HEK293 (cell line): ENCODE measurements around the gene APOBEC2.

Experiments used
- CTCF ChIA-PET: fragments of 350-600 bp; formaldehyde crosslinking; extraction: SDS; loops from one replicate; lab custom pipeline; 2021; ENCODE audit warnings: antibody characterized with exemption; lab: Yijun Ruan, JAX
- POLR2A ChIA-PET: fragments of 300-600 bp; formaldehyde crosslinking; extraction: SDS; loops from one replicate; lab custom pipeline; 2020; ENCODE audit warnings: antibody characterized with exemption, inconsistent platforms; lab: Yijun Ruan, JAX
- H3K27ac ChIP-seq: fragments of 200-500 bp; sonication (Bioruptor generic); 2 replicates; pipeline ENCODE4 v1.5.1; 2014; ENCODE audit warnings: low read depth, low read length, control low read depth, inconsistent platforms; ENCODE audit errors: extremely low read depth
- H3K36me3 ChIP-seq, 2 experiments: fragments of 200-500 bp in 1 of 2; sonication (Bioruptor generic) in 1 of 2; 1 replicate in 1 of 2; 2 replicates in 1 of 2; pipeline ENCODE4 v1.5.1; 2014 to 2017; ENCODE audit warnings: inconsistent platforms in 2 of 2, low read length in 2 of 2; ENCODE audit not compliant: control insufficient read depth in 2 of 2, insufficient read depth in 1 of 2
- H3K4me1 ChIP-seq: fragments of 200-500 bp; sonication (Bioruptor generic); 2 replicates; pipeline ENCODE4 v1.5.1; 2014; ENCODE audit warnings: mild to moderate bottlenecking, low read length, inconsistent platforms; ENCODE audit not compliant: control insufficient read depth, insufficient read depth
- H3K4me3 ChIP-seq: 2 replicates; pipeline ENCODE4 v1.5.1; 2011; ENCODE audit warnings: low read depth, mild to moderate bottlenecking, control low read depth, low read length, moderate library complexity
- H3K9me3 ChIP-seq: fragments of 200-500 bp; sonication (Bioruptor generic); 2 replicates; pipeline ENCODE4 v1.5.1; 2014; ENCODE audit warnings: low read depth, low read length, inconsistent platforms; ENCODE audit not compliant: control insufficient read depth, insufficient read depth
- SP3 ChIP-seq: fragments of 450-650 bp; formaldehyde crosslinking; IDR thresholded peaks from 2 replicates; pipeline ENCODE4 v1.5.1; 2016; ENCODE audit warnings: missing biosample characterization, missing genetic modification characterization
- ZBTB8A ChIP-seq: fragments of 450-650 bp; formaldehyde crosslinking; IDR thresholded peaks from 2 replicates; pipeline ENCODE4 v1.5.1; 2016; ENCODE audit warnings: missing biosample characterization, missing genetic modification characterization
- ZNF169 ChIP-seq: fragments of 450-650 bp; formaldehyde crosslinking; IDR thresholded peaks from 2 replicates; pipeline ENCODE4 v1.5.1; 2016; ENCODE audit warnings: missing biosample characterization, missing genetic modification characterization
- ZNF398 ChIP-seq: fragments of 450-650 bp; formaldehyde crosslinking; IDR thresholded peaks from 2 replicates; pipeline ENCODE4 v1.5.1; 2017; ENCODE audit warnings: missing biosample characterization, missing genetic modification characterization
- ZNF423 ChIP-seq: fragments of 450-650 bp; formaldehyde crosslinking; IDR thresholded peaks from 2 replicates; pipeline ENCODE4 v1.5.1; 2016; ENCODE audit warnings: missing biosample characterization, missing genetic modification characterization
- ZNF518A ChIP-seq: fragments of 450-650 bp; formaldehyde crosslinking; conservative IDR thresholded peaks from 2 replicates; pipeline ENCODE4 v1.5.1; 2016; ENCODE audit warnings: low read depth, missing biosample characterization, missing genetic modification characterization
- ZNF623 ChIP-seq: fragments of 450-650 bp; formaldehyde crosslinking; IDR thresholded peaks from 2 replicates; pipeline ENCODE4 v1.5.1; 2016; ENCODE audit warnings: missing biosample characterization, missing genetic modification characterization
- ZSCAN30 ChIP-seq: fragments of 450-650 bp; IDR thresholded peaks from 2 replicates; pipeline ENCODE4 v1.5.1; 2018; ENCODE audit warnings: missing biosample characterization, mild to moderate bottlenecking, missing genetic modification characterization, moderate library complexity
- TF ChIP-seq, protein P1 (sequence below): fragments of 450-650 bp; formaldehyde crosslinking; IDR thresholded peaks from 2 replicates; pipeline ENCODE4 v1.5.1; 2016; ENCODE audit warnings: missing biosample characterization, missing genetic modification characterization
- TF ChIP-seq, protein P2 (sequence below): fragments of 450-650 bp; formaldehyde crosslinking; IDR thresholded peaks from 2 replicates; pipeline ENCODE4 v1.5.1; 2017; ENCODE audit warnings: missing biosample characterization, missing genetic modification characterization
- TF ChIP-seq, protein P3 (sequence below): fragments of 450-650 bp; formaldehyde crosslinking; IDR thresholded peaks from 2 replicates; pipeline ENCODE4 v1.5.1; 2016; ENCODE audit warnings: missing biosample characterization, missing genetic modification characterization, borderline replicate concordance

Gene APOBEC2

DNA sequence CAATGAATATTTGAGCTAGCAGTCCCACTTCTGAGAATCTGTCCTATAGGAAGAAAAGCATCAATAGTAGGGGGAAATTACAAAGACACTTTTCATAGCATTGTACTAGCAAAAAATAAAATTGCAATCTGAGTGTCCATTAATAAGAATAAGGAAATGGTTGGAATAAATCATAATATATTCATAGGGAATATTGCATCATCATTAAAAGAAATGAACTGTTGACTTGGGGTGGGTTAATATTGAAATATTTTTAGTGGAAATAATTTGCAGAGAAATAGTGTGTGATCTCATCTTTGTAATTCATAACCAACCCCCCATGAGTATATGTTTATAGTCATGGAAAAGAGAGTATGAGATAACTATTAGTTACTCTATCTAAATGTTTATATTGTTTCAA, 32.2 kb downstream of the APOBEC2 start (continued):
- no peak for TF ChIP-seq ZNF169
- TF ChIP-seq, protein P1, sequence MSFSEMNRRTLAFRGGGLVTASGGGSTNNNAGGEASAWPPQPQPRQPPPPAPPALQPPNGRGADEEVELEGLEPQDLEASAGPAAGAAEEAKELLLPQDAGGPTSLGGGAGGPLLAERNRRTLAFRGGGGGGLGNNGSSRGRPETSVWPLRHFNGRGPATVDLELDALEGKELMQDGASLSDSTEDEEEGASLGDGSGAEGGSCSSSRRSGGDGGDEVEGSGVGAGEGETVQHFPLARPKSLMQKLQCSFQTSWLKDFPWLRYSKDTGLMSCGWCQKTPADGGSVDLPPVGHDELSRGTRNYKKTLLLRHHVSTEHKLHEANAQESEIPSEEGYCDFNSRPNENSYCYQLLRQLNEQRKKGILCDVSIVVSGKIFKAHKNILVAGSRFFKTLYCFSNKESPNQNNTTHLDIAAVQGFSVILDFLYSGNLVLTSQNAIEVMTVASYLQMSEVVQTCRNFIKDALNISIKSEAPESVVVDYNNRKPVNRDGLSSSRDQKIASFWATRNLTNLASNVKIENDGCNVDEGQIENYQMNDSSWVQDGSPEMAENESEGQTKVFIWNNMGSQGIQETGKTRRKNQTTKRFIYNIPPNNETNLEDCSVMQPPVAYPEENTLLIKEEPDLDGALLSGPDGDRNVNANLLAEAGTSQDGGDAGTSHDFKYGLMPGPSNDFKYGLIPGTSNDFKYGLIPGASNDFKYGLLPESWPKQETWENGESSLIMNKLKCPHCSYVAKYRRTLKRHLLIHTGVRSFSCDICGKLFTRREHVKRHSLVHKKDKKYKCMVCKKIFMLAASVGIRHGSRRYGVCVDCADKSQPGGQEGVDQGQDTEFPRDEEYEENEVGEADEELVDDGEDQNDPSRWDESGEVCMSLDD = no peak

- POLR2A ChIA-PET = interaction anchor here (0.6 kb wide), 1 partner anchor 122 kb away, joined by 3 read pairs; no protein-coding TSS in a partner anchor
These were observed 35.4 kb downstream of the APOBEC2 start for GRCh38 chr6:41088451-41088850.

More at GRCh38 chr6:41088451-41088850, 35.4 kb downstream of the APOBEC2 start:
- H3K36me3 ChIP-seq = peaks cover 63 to 76% of the 10 kb centered on the region in 2 experiments
- H3K9me3 ChIP-seq = no peaks in the 10 kb centered on the region
- H3K27ac ChIP-seq = no peak overlapping the region
- TF ChIP-seq ZNF518A (no peak), ZNF398 (tag by site-specific recombination) (no peak), ZNF623 (tag by site-specific recombination) (no peak), ZNF423 (tag by site-specific recombination) (no peak), ZSCAN30 (tag by site-specific recombination) (no peak), SP3 (tag by site-specific recombination) (no peak), ZBTB8A (no peak)
- TF ChIP-seq, protein P2, sequence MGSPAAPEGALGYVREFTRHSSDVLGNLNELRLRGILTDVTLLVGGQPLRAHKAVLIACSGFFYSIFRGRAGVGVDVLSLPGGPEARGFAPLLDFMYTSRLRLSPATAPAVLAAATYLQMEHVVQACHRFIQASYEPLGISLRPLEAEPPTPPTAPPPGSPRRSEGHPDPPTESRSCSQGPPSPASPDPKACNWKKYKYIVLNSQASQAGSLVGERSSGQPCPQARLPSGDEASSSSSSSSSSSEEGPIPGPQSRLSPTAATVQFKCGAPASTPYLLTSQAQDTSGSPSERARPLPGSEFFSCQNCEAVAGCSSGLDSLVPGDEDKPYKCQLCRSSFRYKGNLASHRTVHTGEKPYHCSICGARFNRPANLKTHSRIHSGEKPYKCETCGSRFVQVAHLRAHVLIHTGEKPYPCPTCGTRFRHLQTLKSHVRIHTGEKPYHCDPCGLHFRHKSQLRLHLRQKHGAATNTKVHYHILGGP = no peak
- TF ChIP-seq, protein P3, sequence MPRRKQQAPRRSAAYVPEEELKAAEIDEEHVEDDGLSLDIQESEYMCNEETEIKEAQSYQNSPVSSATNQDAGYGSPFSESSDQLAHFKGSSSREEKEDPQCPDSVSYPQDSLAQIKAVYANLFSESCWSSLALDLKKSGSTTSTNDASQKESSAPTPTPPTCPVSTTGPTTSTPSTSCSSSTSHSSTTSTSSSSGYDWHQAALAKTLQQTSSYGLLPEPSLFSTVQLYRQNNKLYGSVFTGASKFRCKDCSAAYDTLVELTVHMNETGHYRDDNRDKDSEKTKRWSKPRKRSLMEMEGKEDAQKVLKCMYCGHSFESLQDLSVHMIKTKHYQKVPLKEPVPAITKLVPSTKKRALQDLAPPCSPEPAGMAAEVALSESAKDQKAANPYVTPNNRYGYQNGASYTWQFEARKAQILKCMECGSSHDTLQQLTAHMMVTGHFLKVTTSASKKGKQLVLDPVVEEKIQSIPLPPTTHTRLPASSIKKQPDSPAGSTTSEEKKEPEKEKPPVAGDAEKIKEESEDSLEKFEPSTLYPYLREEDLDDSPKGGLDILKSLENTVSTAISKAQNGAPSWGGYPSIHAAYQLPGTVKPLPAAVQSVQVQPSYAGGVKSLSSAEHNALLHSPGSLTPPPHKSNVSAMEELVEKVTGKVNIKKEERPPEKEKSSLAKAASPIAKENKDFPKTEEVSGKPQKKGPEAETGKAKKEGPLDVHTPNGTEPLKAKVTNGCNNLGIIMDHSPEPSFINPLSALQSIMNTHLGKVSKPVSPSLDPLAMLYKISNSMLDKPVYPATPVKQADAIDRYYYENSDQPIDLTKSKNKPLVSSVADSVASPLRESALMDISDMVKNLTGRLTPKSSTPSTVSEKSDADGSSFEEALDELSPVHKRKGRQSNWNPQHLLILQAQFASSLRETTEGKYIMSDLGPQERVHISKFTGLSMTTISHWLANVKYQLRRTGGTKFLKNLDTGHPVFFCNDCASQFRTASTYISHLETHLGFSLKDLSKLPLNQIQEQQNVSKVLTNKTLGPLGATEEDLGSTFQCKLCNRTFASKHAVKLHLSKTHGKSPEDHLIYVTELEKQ (tag by site-specific recombination) = no peak
- CTCF ChIA-PET = interaction anchor here (0.6 to 2.0 kb wide), 2 partner anchors 94 to 182 kb away, joined by 3 to 10 read pairs; no protein-coding TSS in a partner anchor
- H3K4me1 ChIP-seq = no peaks in the 10 kb centered on the region
- no peak overlapping the region for H3K4me3 ChIP-seq
